Endometrium (tissue), 2 donors: ENCODE data around the gene TCIRG1.

ENCODE experiments used
- FAIRE-seq: peaks from 2 replicates; lab custom pipeline; 2012; peaks lifted over from hg19 to GRCh38; lab: Jason Lieb, UNC
- donor health status: control.
- donor health status: control.

The TCIRG1 gene

GRCh38 chr11:68051191-68052136, 12.6 kb downstream of the TCIRG1 start:
- FAIRE-seq, result no peak

- no peak for FAIRE-seq
Observed at GRCh38 chr11:68052137-68052873, 13.5 kb downstream of the TCIRG1 start.

- FAIRE-seq, result no peak
Observed at GRCh38 chr11:68053117-68053516, 14.3 kb downstream of the TCIRG1 start.

- no peak for FAIRE-seq
Observed at GRCh38 chr11:68053981-68054812, 15.4 kb downstream of the TCIRG1 start.

- FAIRE-seq, result no peak
Observed at GRCh38 chr11:68056317-68057285, 17.8 kb downstream of the TCIRG1 start.

GRCh38 chr11:68057807-68058206, 19.0 kb downstream of the TCIRG1 start:
- no peak for FAIRE-seq

GRCh38 chr11:68061508-68061907, 22.7 kb downstream of the TCIRG1 start:
- no peak for FAIRE-seq

- no peak for FAIRE-seq
Observed at GRCh38 chr11:68064926-68065325, 26.1 kb downstream of the TCIRG1 start.

- no peak for FAIRE-seq
Observed at GRCh38 chr11:68065841-68066240, 27.0 kb downstream of the TCIRG1 start.

GRCh38 chr11:68066742-68067141, 27.9 kb downstream of the TCIRG1 start:
- no peak for FAIRE-seq

GRCh38 chr11:68067991-68068390, 29.2 kb downstream of the TCIRG1 start:
- FAIRE-seq, result no peak

- FAIRE-seq, result no peak
Observed at GRCh38 chr11:68071281-68072048, 32.6 kb downstream of the TCIRG1 start.

- no peak for FAIRE-seq
Observed at GRCh38 chr11:68074584-68075352, 35.9 kb downstream of the TCIRG1 start.

GRCh38 chr11:68076371-68077042, 37.7 kb downstream of the TCIRG1 start:
- no peak for FAIRE-seq

GRCh38 chr11:68077617-68078582, 39.1 kb downstream of the TCIRG1 start:
- FAIRE-seq, result no peak

GRCh38 chr11:68080860-68081259, 42.0 kb downstream of the TCIRG1 start:
- FAIRE-seq, result no peak

GRCh38 chr11:68081691-68082090, 42.9 kb downstream of the TCIRG1 start:
- no peak for FAIRE-seq

- FAIRE-seq, result no peak
Observed at GRCh38 chr11:68082481-68082880, 43.7 kb downstream of the TCIRG1 start.
